KOPT-K1 (cell line): ENCODE measurements around the gene TIAM1.

Experiments used
- H3K27ac ChIP-seq: fragments of 200-600 bp; sonication (generic); 2 replicates; pipeline ENCODE4 v1.5.1; 2016; ENCODE audit warnings: antibody characterized with exemption, mild to moderate bottlenecking, low read depth, low read length; ENCODE audit not compliant: poor library complexity, severe bottlenecking
- H3K36me3 ChIP-seq: fragments of 200-600 bp; sonication (generic); 2 replicates; pipeline ENCODE4 v1.5.1; 2017; ENCODE audit warnings: antibody characterized with exemption, mild to moderate bottlenecking, low read length, moderate library complexity; ENCODE audit not compliant: insufficient read depth
- H3K9me3 ChIP-seq: fragments of 200-600 bp; sonication (generic); 2 replicates; pipeline ENCODE4 v1.5.1; 2017; ENCODE audit warnings: antibody characterized with exemption, low read length, mild to moderate bottlenecking; ENCODE audit not compliant: insufficient read depth, poor library complexity, severe bottlenecking

Gene TIAM1

DNA sequence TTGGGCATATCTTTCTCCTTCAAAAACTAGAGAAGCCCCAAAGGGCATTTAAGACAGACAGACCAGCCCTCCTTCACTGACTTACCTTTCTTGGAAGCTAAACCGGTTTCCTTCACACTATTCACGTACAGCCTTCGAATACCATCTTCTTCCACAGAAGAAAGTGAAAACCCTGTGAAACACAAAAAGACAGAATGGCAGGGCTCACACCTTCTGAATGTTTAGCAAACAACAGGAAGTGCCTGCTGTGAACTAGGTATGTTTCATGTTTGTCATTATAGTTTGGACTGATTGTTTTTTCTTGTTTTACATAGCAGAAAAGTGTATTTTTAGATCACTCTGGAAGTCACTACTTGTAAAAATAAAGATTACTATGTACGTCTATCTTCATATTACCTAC is 157.1 kb downstream of the TIAM1 start:
- no peaks in the 10 kb centered on the region for H3K9me3 ChIP-seq
- no peaks in the 10 kb centered on the region for H3K36me3 ChIP-seq
- no peak overlapping the region for H3K27ac ChIP-seq

DNA sequence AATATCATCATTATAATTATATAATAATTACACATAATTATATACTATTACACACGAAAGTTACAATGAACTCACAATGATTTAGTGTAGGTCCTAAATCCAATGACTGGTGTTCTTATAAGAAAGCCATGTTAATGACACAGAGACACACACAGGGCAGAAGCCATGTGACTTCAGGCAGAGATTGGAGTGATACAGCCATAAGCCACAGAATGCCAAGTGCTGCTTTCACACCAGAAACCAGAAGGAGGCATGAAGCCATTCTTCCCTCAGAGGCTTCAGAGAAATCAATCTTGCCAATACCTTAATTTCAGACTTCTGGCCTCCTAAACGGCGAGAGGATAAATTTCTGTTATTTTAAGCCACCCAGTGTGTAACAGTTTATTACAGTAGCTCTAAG is 158.4 kb downstream of the TIAM1 start:
- no peaks in the 10 kb centered on the region for H3K36me3 ChIP-seq
- no peak overlapping the region for H3K27ac ChIP-seq
- no peaks in the 10 kb centered on the region for H3K9me3 ChIP-seq

DNA sequence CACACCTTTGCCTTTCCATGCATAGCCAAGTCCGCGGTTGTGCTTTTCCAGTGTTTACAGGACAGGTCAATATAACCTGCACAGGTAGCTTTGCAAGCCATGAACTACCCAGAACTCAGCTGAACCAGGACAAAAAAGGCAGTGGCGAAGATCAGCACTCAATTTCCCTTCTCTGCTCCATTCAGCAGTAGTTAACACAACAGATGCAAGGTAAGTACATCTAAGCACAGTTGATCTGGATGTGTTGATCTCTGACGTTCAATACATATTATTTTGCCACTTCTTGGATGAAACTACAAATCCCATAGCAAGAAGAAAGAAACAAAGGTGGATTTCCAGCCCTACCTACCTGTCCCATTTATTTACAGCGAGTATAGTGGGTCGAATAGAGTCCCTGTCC is 159.2 kb downstream of the TIAM1 start:
- no peaks in the 10 kb centered on the region for H3K36me3 ChIP-seq
- no peaks in the 10 kb centered on the region for H3K9me3 ChIP-seq
- H3K27ac ChIP-seq, result peak overlapping the region; percentile 11

DNA sequence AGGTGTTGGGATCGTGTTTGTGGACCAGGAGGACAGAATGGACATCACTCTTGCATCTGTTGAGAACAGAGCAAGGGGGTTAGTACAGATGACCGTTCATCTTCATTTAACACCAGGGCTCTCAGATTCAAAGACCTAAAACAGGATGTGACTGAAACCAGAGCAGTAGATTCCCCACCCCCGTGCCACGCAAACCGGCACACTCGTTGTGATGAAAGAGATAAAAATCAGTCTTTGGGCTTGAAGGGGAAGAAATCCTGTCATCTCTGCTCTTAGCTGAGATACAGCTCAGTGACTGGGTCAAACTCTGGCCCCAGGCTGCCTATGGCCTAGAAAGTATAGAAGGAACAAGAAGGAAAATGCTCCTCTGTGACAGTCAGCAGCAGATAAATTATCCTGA is 159.6 kb downstream of the TIAM1 start:
- no peaks in the 10 kb centered on the region for H3K36me3 ChIP-seq
- H3K27ac ChIP-seq, result peak overlapping the region; percentile 11
- no peaks in the 10 kb centered on the region for H3K9me3 ChIP-seq

DNA sequence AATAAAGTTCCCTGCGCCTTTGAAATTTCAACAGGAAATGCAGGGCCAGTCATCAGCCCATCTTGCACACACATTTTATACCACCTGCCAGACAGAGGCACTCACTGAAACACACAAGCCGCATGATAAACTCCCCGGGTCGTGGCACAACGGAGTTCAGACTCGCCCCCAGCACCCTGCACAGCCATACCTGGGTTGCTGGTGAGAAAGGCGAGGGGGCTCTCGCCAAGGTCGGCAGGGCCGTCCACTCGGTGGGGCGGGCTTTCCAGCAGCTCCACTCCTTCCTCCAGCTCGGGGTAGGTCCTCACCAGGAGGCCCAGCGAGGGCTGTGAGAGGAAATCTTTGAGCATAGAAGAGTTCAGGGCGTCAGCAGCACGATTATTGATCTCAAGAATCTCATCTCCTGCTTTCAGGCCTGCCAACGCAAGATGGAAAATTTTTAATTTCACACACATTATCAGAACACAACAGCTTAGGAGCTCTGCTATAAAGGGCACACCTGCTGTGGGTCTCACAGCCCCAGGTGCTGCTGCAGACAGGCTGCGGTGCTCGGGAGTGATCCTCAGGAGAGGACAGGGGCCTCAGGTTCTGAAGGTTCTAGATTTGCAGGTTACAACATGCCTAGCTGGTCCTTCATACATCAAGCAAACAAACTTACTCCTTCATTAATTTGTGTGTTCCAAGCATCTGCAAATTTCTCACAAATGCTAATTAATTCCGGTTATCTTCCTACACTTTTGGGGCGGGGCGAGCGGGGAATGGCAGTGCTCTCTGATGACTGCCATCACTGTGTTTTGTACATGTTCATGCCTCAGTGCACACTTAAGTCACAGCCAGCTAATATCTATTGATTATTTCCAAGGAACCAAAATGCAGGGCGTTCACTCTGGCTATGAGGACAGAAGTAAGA is 161.6 kb downstream of the TIAM1 start:
- peak overlapping the region; percentile 57 for H3K27ac ChIP-seq

DNA sequence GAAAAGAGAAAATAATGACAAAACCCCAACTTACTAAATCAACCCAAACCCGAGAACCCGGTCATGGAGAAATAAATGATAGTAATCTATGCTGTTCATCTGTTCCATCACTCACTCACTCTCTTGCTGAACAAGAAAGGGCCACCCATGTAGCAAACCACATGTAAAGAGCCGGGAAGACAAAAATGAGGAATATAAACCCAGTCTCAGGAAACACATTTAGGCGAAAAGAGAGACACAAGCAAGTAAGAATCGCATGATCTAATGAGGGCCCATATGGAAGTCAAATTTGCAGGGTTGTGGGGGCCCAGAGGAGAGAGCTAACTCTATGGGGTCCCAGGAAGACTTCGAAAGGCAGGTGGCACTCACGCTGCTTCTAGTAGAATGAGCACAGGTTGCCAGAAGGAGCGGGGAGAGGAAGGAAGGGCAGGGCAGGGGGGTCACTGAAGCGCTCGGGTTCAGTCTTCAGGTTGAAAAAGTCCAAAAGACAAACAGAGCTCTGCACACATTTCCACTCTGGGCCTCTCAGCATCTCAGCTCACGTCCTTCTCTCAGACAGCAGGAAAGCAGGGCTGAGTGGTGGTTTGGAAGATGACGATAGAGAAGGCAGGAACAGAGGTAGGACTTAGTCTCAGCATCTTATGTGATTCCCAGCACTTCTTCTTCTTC is 162.8 kb downstream of the TIAM1 start:
- H3K36me3 ChIP-seq, result no peaks in the 10 kb centered on the region
- no peak overlapping the region for H3K27ac ChIP-seq
- no peaks in the 10 kb centered on the region for H3K9me3 ChIP-seq

More for the DNA sequence above, 161.6 kb downstream of the TIAM1 start:
- no peaks in the 10 kb centered on the region for H3K9me3 ChIP-seq
- no peaks in the 10 kb centered on the region for H3K36me3 ChIP-seq

DNA sequence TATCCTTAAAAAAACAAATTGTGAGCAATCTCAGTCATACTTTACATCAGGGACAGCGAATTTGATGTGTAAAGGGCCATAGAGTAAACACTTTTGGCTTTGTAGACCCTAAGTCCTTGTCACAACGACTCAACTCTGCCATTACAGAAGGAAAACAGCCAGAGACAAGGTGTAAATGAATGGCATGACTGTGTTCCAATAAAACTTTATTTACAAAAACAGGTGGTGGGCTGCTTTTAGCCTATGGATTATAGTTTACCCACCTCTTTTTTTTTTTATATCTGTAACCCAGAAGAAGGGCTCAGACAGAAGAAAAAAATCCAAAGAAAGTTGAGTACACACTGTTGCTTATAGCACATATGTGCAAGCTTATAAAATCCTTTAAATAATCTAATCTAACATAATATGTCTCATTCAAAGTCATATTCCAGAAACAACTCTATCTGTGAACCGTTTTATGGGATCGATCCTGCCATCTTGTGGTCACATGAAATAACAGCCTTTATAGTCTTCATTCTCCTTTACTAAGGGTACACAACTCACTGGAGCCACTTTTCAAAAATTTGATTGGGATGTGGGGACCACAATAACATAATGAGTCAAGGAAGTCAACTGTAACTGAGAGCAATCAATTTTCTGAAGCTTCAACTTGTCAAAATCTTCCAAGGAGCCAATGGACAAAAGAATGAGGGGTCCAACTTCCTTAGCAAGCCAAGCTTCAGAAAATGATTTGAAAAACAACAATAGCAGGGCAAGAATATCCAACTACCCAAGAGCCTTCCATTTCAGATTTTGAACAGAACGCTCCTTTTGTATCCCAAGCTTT is 163.6 kb downstream of the TIAM1 start:
- no peak overlapping the region for H3K27ac ChIP-seq
- H3K36me3 ChIP-seq, result no peaks in the 10 kb centered on the region
- H3K9me3 ChIP-seq, result no peaks in the 10 kb centered on the region

DNA sequence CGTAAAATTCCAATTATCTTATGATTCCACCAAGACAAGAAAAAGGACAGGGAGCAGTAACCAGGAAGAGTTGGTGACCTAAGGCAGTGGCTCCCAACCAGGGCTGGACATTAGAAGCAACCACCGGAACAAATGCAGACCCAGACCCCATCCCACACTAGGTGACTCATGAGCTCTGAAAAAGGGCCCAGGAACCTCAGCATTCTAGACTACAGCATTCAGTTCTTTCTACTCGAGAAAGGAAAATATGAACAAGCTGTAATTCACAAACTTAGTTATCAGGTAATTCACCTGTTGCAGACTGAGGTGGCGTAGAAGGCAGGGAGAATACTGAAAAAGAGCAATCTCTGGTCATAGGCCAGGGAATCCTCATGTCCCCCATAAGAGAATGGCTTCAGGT is 167.3 kb downstream of the TIAM1 start:
- no peak overlapping the region for H3K27ac ChIP-seq
- H3K9me3 ChIP-seq, result no peaks in the 10 kb centered on the region
- no peaks in the 10 kb centered on the region for H3K36me3 ChIP-seq

DNA sequence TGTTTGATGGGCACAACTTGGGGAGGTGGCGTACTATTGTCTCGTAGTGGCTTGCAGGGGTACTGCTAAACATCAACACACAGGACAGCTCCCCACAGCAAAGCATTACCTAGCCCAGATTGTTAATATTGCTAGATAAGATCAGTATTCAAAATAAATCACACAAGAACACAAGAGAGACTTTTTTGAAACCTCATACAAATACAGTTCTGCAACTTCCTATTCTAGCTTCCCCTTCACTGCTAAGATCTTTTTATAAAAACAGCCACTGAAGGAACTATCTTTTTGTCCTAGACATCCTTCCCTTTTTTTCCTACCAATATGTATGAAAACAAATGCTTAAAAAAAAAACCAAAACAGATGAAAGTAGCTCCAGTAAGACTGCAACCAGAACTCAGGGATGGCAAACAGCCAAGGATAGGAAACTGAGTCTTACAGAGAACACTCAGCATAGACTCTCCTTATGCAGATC is 167.9 kb downstream of the TIAM1 start:
- Histone ChIP-seq H3K9me3 (no peaks in the 10 kb centered on the region), H3K36me3 (no peaks in the 10 kb centered on the region), H3K27ac (no peak overlapping the region)

DNA sequence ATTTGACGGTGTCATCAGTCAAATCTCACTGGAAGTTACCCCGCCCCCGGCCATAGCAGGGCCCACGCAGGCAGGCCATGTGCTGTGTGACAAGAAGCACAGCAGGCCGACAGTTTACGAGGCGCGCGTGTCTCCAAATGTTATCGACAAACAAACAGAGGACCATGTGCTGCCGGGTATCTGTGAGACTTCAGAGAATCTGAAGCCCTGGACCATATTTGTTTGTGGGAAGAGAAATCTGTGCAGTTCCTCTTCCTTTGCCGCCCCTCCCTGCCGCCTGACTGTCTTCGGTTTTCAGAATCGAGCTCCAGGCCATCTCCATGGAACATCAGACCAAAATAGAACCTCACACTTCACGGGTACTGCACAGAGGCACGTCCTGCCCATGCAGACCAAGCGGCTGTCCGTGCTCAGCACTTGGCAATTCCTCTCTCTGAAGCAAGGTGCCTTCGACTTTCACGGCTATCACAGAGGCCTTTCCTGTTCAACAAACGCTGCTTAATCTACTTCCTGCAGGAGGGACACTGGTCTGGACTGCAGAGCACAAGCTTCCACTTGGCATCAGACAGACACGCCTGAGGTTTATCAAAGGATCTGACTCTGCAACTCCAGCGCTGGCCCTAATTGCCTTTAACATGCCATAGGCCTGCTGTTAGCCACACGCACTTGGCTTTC is 170.0 kb downstream of the TIAM1 start:
- H3K9me3 ChIP-seq, result no peaks in the 10 kb centered on the region
- H3K27ac ChIP-seq, result no peak overlapping the region
- no peaks in the 10 kb centered on the region for H3K36me3 ChIP-seq

DNA sequence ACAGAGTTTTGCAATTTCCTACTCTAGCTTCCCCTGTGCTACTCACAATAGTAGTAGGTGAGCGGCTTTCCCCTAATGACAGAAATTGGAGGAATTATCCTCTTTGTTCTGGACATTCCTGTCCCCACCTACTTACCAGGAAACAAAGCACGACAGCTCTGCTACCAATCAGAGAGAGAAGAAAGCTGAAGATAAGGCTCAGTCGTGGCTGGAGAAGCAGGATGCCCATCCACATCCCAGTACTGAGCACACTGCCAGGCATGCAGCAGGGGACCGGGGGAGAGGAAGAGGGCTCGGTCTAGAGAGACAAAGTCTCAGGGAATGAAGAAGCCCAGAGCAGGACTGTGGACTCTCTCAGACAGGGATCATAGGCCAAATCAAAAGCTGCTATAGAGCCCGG is 171.7 kb downstream of the TIAM1 start:
- Histone ChIP-seq H3K9me3 (no peaks in the 10 kb centered on the region), H3K36me3 (no peaks in the 10 kb centered on the region), H3K27ac (no peak overlapping the region)

DNA sequence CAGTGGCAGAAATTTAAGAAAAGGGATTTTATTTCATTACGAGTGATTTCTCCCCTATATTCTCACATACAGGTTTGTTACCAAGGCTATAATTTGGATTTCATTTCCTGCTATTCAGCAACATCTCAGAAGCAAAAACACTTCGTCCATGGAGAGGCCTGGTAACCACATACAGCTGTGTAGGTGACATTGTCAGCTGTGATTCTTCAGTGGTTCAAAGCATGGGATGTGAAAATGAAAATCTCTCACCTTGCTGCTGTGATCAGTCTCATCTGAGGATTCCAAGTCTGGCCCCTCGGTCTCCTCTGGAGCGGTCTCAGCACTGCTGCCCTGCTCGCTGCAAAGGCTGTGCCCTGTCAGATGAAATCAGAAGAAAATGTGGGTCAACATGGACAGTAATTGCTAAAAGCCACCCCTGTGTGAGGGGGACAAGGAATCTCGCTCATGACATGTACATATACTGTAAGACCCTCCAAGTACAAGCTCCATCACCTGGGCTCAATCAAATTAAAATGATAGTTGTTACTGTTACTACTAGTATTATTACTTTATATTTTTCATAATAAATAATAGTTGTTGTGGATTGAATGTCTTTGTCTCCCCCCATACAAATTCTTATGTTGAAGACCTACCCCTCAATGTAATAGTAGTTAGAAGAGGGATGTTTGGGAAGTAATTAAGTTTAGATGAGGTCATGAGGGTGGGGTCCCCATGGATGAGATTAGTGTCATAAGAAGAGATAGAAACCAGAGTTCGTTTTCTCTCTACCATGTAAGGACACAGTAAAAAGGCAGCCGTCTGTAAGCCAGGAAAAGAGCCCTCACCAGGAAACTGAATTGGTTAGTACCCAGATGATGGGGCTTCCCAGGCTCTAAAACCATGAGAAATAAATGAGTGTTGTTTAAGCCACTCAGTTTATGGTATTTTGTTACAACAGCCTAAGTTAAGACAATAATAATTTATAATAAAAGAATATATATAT is 179.1 kb downstream of the TIAM1 start:
- H3K36me3 ChIP-seq, result no peaks in the 10 kb centered on the region
- H3K9me3 ChIP-seq, result no peaks in the 10 kb centered on the region
- H3K27ac ChIP-seq, result no peak overlapping the region

DNA sequence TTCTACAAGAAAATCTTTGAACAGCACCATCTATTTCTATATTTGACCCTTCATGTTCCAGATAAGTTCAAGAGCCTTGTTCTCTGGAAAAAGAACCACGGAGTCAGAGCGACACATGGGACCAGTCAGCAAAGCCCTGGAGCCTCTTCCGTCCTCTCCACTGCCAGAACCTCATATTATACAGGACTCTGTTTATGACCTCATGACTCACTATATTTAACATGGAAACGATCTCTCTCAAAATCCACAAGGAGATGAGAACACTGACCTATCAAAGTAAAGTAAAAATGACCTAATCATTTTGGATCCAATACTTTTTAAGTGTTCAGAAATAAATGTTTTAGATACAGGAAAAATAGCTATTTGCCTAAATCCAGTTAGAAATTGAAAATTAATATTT is 181.2 kb downstream of the TIAM1 start:
- no peaks in the 10 kb centered on the region for H3K9me3 ChIP-seq
- no peaks in the 10 kb centered on the region for H3K36me3 ChIP-seq
- H3K27ac ChIP-seq, result no peak overlapping the region
